Heart left ventricle (tissue), 16 donors: ENCODE results near the gene KMT2A. TPM values are rescaled to one million over a fixed set of nuclear protein-coding genes. Genes with fewer than 3 reads are reported as not detected.

Experiments
- ATAC-seq, 4 donors: fragments of 200-7000 bp; cut with Tn5 transposase; one replicate each; pipeline ENCODE4 v1.9.1; 2020 to 2022; ENCODE audit warnings: moderate library complexity in 4 of 4, mild to moderate bottlenecking in 3 of 4, moderate number of reproducible peaks in 1 of 4
- DNase-seq, 5 donors: peaks; one replicate each; pipeline ENCODE4 v3.0.0-alpha.2; 2020
- H3K27ac ChIP-seq, 12 donors: fragments of 200-600 bp; sonication (generic) in 4 of 12; one replicate each; pipeline versions ENCODE4 v1.5.0 to v1.8.0; 2016 to 2022; ENCODE audit warnings: mild to moderate bottlenecking in 2 of 12
- H3K27me3 ChIP-seq, 9 donors: fragments of 200-600 bp; sonication (generic) in 2 of 9; one replicate each; pipeline versions ENCODE4 v1.5.1 to v1.8.0; 2016 to 2022; ENCODE audit warnings: mild to moderate bottlenecking in 3 of 9
- H3K36me3 ChIP-seq, 9 donors: fragments of 200-600 bp; sonication (generic) in 2 of 9; one replicate each; pipeline versions ENCODE4 v1.5.0 to v1.8.0; 2018 to 2022; ENCODE audit warnings: mild to moderate bottlenecking in 2 of 9
- H3K4me1 ChIP-seq, 12 donors: fragments of 200-600 bp; sonication (generic) in 4 of 12; one replicate each; pipeline versions ENCODE4 v1.5.0 to v1.8.0; 2016 to 2022; ENCODE audit warnings: mild to moderate bottlenecking in 3 of 12
- H3K4me3 ChIP-seq, 12 donors: fragments of 200-600 bp; sonication (generic) in 4 of 12; one replicate each; pipeline versions ENCODE4 v1.5.0 to v1.8.0; 2017 to 2022; ENCODE audit warnings: mild to moderate bottlenecking in 9 of 12, moderate library complexity in 4 of 12
- H3K9me3 ChIP-seq, 12 donors: fragments of 200-600 bp; sonication (generic) in 4 of 12; one replicate each; pipeline versions ENCODE4 v1.5.0 to v1.8.0; 2016 to 2022; ENCODE audit warnings: mild to moderate bottlenecking in 1 of 12
- POLR2A ChIP-seq, 2 donors: fragments of 450-650 bp; IDR thresholded peaks; one replicate each; pipeline ENCODE4 v1.6.1; 2017; ENCODE audit warnings: antibody characterized with exemption in 2 of 2, mild to moderate bottlenecking in 2 of 2, moderate library complexity in 2 of 2
- WGBS, 4 donors: extraction: QIAGEN DNeasy Blood & Tissue Kit in 2 of 4; methylation state at CpG; one replicate each; pipeline versions ENCODE4 v1.1.5 to v1.1.7; 2013 to 2018; 5-methylcytosine and 5-hydroxymethylcytosine counted together
- intact Hi-C, 10 donors: fragments of 100-400 bp; cut with DNase I; formaldehyde crosslinking; loops; one replicate each; pipeline versions ENCODE4 v1.11.1 to v1.14.2; 2022
- polyA plus RNA-seq, 2 donors: library from polyadenylated mRNA; stranded (reverse); fragments of 200-250 nt; gene quantifications; one replicate each; pipeline ENCODE4 v1.2.3, GENCODE V29; 2013
- total RNA-seq, 9 donors: library from RNA; depleted of rRNA in 2 of 9; stranded (reverse); fragments of >200 nt in 2 of 9; fragmentation: NEBNext Ultra II Directional in 3 of 9; extraction: Animal tissue kit (Norgen Biotek cat#: 25700) in 3 of 9; gene quantifications; one replicate each; pipeline versions ENCODE4 v1.1.0 to v1.2.4, GENCODE V29; 2016 to 2023
- TF ChIP-seq, protein P1 (sequence below), 12 donors: fragments of 200-600 bp; sonication (generic) in 4 of 12; IDR thresholded peaks; one replicate each; pipeline versions ENCODE4 v1.5.0 to v1.8.0; 2018 to 2022; ENCODE audit warnings: antibody characterized with exemption in 12 of 12, mild to moderate bottlenecking in 5 of 12
- donor health status: ischemic (EF 13 %, LVEDD 7.1; RV severe dilation, severe dysfunction).
- donor health status: healthy with polysubstance abuse.
- donor health status: DM: no; HTN: yes; CAD: no.
- donor health status: DM: no; HTN: no; CAD: no.
- donor health status: ischemic (EF 25% LVEDD 6.9; RV normal size, moderate dysfunction).
- donor health status: ischemic (EF 25% LVEDD 5.7; RV mildly dilated, moderate dysfunction).
- donor health status: healthy.
- donor health status: DM: yes; HTN: yes; CAD: no.
- donor health status: ischemic (EF 35%, LVEDD 5.7; RV mildly dilated, moderate dysfunction).
- donor health status: nonischemic (EF 11% LVEDD 7.7; RV severe dilation, severe dysfunction).
- donor health status: DM: yes; HTN: yes; CAD: no.
- donor health status: PGD.
- donor health status: ischemic (EF 29% LVEDD 5.4; RV normal size, mild dysfunction).
- donor health status: nonischemic (EF 23%, LVEDD 6.1; RV moderate dilation, normal function).

Gene KMT2A
- total and polyA plus RNA-seq, 11 donors: 9.9 to 117 (median 27.7) TPM

DNA sequence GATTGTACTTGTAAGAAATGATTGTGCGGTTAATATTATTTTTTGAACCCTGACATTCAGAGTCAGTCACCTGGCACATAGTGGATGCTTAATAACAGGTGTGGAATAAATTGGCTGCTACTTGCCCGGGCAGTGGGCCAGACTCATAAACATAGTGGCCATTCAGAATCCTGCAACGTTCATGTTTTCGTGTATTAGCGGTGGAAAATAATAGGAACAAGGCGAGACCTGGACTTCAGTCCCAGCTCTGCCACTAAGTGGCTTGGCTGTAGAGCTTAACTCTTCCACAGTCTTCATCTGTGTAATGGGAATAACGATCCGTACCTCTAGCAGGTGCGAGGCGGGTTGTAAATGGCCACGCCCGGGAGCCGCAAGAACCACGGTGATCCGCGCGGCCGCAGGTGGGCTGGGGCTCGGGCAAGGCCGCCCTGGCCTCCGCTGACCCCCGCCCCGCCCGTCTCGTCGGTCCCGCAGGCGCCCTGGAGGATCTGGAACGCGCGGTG is 93.9 kb downstream of the KMT2A start:
- TF ChIP-seq, protein P1, sequence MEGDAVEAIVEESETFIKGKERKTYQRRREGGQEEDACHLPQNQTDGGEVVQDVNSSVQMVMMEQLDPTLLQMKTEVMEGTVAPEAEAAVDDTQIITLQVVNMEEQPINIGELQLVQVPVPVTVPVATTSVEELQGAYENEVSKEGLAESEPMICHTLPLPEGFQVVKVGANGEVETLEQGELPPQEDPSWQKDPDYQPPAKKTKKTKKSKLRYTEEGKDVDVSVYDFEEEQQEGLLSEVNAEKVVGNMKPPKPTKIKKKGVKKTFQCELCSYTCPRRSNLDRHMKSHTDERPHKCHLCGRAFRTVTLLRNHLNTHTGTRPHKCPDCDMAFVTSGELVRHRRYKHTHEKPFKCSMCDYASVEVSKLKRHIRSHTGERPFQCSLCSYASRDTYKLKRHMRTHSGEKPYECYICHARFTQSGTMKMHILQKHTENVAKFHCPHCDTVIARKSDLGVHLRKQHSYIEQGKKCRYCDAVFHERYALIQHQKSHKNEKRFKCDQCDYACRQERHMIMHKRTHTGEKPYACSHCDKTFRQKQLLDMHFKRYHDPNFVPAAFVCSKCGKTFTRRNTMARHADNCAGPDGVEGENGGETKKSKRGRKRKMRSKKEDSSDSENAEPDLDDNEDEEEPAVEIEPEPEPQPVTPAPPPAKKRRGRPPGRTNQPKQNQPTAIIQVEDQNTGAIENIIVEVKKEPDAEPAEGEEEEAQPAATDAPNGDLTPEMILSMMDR (IDR thresholded peaks at IDR 0.05): no peak
- TF ChIP-seq POLR2A (IDR thresholded peaks at IDR 0.05): no peak
- Histone ChIP-seq H3K4me1 (peaks cover 0 to 32% (median 12%) of the 10 kb centered on the region in 12 donors), H3K4me3 (peak overlapping the region; percentile 68 to 96 (median 82)), H3K36me3 (peaks cover 0 to 5% (median under 1%) of the 10 kb centered on the region in 9 donors), H3K9me3 (no peaks in the 10 kb centered on the region), H3K27me3 (peaks cover 0 to 5% (median 0%) of the 10 kb centered on the region in 9 donors), H3K27ac (peak overlapping the region in 11 of 12 donors; percentile 11 to 83 (median 67))
- intact Hi-C loops: no loop called here
- ATAC-seq (no peak), DNase-seq (peak in 1 of 5 donors; percentile 33)
- 5 to 26% (median 5%) methylated on average over 6 to 31 of the region's 31 CpGs for WGBS, 4 donors

DNA sequence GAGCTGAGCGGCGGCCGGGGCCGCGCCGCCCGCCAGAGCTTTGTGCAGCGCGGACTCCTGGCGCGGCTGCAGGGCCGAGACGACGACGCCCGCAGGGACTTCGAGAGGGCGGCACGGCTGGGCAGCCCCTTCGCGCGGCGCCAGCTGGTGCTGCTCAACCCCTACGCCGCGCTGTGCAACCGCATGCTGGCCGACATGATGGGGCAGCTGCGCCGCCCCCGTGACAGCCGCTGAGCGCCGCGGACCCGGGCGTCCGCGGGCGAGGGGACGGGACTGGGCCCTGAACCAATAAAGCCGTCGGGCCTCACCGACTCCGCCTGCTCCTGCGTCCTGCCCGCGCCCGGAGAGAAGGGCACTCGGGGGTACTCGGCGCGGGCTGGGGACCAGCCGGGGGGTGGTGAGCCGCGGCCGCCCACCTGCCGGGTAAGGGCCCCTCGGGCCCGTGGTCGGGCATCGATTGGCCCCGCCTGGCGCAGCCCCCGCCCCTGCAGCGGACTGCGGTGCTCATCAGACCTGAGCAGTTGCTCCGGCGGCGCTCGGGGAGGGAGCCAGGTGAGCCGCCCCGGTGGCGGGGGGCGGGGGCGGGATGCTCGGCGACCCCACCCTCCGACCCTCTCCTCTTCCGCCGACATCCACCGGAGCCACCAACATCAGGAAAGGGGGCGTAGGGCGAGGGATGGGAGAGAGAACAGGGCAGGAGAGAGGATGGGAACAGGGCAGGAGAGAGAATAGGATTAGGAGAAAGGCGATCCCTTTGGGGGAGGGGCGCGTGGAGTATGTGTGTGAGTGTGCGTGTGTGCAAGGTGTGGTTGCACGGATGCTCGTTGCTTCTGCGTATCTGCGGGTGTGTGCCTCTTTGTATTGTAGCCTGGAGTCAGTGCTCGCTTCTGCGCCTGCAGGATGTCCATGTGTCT is 94.6 kb downstream of the KMT2A start, which contains the start of gene TMEM25:
TMEM25 (plus strand) TSS at position 510 of the 914 bp plus-strand sequence. CDS start 610 bp downstream, outside the sequence.
- peaks cover 0 to 2% (median 0%) of the 10 kb centered on the region in 9 donors for H3K36me3 ChIP-seq
- H3K4me1 ChIP-seq: peaks cover 0 to 32% (median 12%) of the 10 kb centered on the region in 12 donors
- 2 to 3% (median 2%) methylated on average over 56 to 94 of the region's 94 CpGs for WGBS, 4 donors
- ATAC-seq (peak; percentile 60 to 85 (median 82)), DNase-seq (peak; percentile 64 to 82 (median 69))
- peak within 1 kb of the TSS; percentile 68 to 96 (median 82) for H3K4me3 ChIP-seq
- peaks cover 0 to 5% (median 0%) of the 10 kb centered on the region in 9 donors for H3K27me3 ChIP-seq
- intact Hi-C loops: no loop called here
- peak within 1 kb of the TSS in 11 of 12 donors; percentile 11 to 83 (median 67) for H3K27ac ChIP-seq
- no peaks in the 10 kb centered on the region for H3K9me3 ChIP-seq
- TF ChIP-seq, protein P1 (IDR thresholded peaks at IDR 0.05): no peak
- TF ChIP-seq POLR2A (IDR thresholded peaks at IDR 0.05): peak in 1 of 2 donors; percentile 27

DNA sequence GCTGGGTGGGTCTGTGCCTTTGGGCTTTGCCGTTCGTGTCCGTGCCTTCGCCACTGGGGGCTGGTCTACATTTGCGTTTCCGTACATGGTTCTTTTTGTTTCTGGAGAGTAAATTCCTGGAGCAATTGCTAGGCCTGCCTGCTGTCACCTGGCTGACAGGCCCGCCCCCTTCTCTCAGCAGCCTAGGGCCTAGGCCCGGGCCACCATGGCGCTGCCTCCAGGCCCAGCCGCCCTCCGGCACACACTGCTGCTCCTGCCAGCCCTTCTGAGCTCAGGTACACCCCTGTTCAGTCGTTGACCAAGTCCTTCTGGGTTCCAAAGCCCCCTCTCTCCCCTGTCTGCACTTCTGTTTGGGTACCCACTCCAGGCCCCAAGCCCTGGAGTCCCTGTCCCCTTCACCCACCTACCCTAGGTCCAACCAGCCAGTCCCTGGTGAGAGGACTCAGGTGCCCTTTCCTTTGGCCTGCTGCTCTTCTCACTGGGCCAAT is 95.3 kb downstream of the KMT2A start:
- Histone ChIP-seq H3K4me3 (peak overlapping the region in 10 of 12 donors; percentile 68 to 96 (median 82)), H3K36me3 (peaks cover 0 to under 1% (median 0%) of the 10 kb centered on the region in 9 donors), H3K9me3 (no peaks in the 10 kb centered on the region), H3K27ac (peak overlapping the region in 4 of 12 donors; percentile 74 to 83 (median 80)), H3K27me3 (peaks cover 0 to 5% (median 0%) of the 10 kb centered on the region in 9 donors), H3K4me1 (peaks cover 0 to 32% (median 12%) of the 10 kb centered on the region in 12 donors)
- ATAC-seq (peak in 1 of 4 donors; percentile 4), DNase-seq (no peak)
- intact Hi-C loops: no loop called here
- WGBS, 4 donors: 21 to 40% (median 31%) methylated on average over 9 to 12 of the region's 12 CpGs
- TF ChIP-seq, protein P1 (IDR thresholded peaks at IDR 0.05): no peak
- TF ChIP-seq POLR2A (IDR thresholded peaks at IDR 0.05): no peak
